Neural progenitor cell (in vitro differentiated cells): ENCODE measurements around the gene PRKD1.

Source experiments
- EZH2 ChIP-seq: fragments of 200-600 bp; sonication (generic); IDR thresholded peaks from 2 replicates; pipeline ENCODE4 v1.6.1; 2017; ENCODE audit warnings: antibody characterized with exemption, mild to moderate bottlenecking, moderate library complexity
- EZH2phosphoT487 ChIP-seq: fragments of 200-600 bp; sonication (generic); IDR thresholded peaks from 2 replicates; pipeline ENCODE4 v1.6.1; 2017; ENCODE audit warnings: antibody characterized with exemption
- TF ChIP-seq, protein P1 (sequence below): fragments of 200-600 bp; sonication (generic); IDR thresholded peaks from 2 replicates; pipeline ENCODE4 v1.5.1; 2017; ENCODE audit warnings: antibody characterized with exemption, mild to moderate bottlenecking

DNA sequence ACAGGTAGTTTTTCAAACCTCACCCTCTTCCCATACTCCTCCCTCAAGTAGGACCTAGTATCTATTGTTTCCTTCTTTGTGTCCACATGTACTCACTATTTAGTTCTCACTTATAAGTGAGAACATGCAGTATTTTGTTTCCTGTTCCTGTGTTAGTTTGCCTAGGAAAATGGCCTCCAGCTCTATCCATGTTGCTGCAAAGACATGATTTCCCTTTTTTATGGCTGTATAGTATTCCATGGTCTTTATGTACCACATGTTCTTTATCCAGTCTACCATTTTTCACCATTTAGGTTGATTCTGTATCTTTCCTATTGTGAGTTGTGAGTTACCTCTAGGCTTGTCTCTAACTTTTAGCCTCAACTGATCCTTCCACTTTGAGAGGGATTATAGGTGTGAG is 310.7 kb downstream of the PRKD1 start:
- TF ChIP-seq, protein P1, sequence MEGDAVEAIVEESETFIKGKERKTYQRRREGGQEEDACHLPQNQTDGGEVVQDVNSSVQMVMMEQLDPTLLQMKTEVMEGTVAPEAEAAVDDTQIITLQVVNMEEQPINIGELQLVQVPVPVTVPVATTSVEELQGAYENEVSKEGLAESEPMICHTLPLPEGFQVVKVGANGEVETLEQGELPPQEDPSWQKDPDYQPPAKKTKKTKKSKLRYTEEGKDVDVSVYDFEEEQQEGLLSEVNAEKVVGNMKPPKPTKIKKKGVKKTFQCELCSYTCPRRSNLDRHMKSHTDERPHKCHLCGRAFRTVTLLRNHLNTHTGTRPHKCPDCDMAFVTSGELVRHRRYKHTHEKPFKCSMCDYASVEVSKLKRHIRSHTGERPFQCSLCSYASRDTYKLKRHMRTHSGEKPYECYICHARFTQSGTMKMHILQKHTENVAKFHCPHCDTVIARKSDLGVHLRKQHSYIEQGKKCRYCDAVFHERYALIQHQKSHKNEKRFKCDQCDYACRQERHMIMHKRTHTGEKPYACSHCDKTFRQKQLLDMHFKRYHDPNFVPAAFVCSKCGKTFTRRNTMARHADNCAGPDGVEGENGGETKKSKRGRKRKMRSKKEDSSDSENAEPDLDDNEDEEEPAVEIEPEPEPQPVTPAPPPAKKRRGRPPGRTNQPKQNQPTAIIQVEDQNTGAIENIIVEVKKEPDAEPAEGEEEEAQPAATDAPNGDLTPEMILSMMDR, result no peak
- TF ChIP-seq EZH2 (no peak), EZH2phosphoT487 (no peak)
